ENCODE data around the gene NDUFS6.

DNA sequence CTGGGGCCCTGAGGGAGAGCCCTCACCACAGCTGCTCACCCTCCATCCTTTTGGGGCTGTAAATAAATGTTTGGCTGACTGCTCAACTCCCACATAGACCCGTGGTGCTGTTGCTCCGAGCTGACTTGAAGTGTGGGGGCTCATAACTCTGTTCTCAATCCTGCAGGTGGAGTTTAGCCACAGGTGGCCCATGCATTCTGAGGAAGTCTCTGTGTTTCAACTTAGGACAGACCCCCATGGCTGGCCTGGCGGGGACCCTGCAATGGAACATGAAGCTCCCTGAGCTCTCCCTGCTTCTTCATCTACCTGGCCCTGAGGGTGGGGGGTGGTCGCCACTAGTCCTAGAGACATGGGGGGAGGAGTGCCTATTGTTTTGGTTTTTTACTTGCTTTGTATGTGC is 19.7 kb downstream of the NDUFS6 start:
- TF ChIP-seq ARNTL (CRISPR knock-in tag; IDR thresholded peaks at IDR 0.05; ENCODE audit: borderline replicate concordance, low read depth): no peak
- no peak for TF ChIP-seq RARB (CRISPR knock-in tag; IDR thresholded peaks at IDR 0.05)
- no peak for TF ChIP-seq ZC3H10 (CRISPR knock-in tag; IDR thresholded peaks at IDR 0.05)
- TF ChIP-seq CSDC2 (CRISPR knock-in tag; IDR thresholded peaks at IDR 0.05): no peak
- no peak for TF ChIP-seq ZNF8 (CRISPR knock-in tag; IDR thresholded peaks at IDR 0.05)

Data from SK-N-SH treated with all-trans-retinoic acid at 6 μM for 48 hours (cell line).